Stimulated activated CD8-positive, alpha-beta memory T cell treated with anti-CD3 and anti-CD28 coated beads, Interleukin-15, amount 100 ng/mL, for 24 hours (primary cell): Measurements from ENCODE around the gene LRG1.

Source experiments
- DNase-seq: peaks from one replicate; pipeline ENCODE4 v3.0.0-alpha.2; 2020; ENCODE audit warnings: low read depth

The LRG1 gene

DNA sequence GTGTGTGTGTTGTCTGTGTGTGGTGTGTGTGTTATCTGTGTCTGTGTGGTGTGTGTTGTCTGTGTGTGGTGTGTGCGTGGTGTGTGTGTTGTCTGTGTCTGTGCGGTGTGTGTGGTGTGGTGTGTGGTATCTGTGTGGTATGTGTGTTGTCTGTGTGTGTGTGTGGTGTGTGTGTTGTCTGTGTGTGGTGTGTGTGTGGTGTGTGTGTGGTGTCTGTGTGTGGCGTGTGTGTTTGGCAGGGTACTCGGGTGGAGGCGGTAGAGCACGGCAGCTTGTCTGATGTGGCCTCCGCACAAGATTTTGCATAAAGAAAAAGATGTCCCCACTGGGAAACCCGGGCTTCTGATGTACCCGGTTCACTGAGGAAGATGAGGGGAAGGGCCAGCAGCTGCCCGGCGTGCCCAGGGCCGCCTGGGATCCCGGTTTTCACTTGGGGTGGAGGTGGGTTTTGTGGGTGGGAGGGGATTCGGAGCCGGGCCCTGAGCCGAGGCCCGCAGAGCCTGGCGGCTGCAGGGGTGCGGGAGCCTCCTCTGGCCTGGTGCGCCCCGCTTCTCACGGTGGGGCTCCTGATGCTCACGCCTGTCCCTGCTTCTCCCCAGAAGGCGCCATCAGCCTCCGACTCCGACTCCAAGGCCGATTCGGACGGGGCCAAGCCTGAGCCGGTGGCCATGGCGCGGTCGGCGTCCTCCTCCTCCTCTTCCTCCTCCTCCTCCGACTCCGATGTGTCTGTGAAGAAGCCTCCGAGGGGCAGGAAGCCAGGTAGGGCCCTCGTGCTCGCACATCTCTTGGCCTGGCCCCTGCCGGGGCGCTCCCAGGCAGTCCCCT lies 46.5 kb downstream of the LRG1 start:
- no peak for DNase-seq

DNA sequence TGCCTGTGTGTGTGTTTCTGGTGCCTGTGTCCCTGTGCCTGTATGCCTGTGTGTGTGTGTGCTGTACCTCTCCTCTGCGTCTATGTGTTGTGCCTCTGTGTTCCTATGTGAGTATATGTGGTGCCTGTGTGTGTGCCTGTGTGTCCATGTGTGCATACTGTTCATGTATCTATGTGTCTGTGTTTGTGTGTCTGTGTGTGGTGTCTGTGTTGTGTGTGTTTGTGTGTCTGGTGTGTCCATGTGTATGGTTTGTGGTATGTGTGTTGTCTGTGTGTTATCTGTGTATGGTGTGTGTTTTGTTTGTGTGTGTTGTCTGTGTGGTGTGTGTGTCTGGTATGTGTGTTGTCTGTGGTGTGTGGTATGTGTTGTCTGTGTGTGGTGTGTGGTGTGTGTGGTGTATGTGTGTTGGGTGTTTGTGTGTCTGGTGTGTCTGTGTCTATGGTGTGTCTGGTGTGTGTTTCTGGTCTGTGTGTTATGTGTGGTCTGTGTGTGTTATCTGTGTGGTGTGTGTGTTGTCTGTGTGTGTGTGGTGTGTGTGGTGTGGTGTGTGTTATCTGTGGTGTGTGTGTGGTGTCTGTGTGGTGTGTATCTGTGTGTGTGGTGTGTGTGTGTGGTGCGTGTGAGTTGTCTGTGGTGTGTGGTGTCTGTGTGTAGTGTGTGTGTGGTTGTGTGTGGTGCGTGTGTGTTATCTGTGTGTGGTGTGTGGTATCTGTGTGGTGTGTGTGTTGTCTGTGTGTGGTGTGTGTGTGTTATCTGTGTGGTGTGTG lies 47.3 kb downstream of the LRG1 start:
- no peak for DNase-seq

DNA sequence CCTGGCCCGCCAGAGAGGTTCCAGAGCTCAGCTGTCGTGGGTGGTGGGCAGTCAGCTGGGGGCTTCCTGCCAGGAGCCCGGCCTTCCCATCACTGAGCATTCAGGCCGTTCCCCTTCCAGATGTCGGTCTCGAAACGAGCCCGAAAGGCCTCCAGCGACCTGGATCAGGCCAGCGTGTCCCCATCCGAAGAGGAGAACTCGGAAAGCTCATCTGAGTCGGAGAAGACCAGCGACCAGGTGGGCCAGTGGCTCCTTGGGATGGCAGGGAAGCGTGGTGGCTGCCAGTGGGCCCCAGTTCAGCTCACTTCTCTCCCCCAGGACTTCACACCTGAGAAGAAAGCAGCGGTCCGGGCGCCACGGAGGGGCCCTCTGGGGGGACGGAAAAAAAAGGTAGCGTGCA lies 48.4 kb downstream of the LRG1 start:
- DNase-seq, result no peak

DNA sequence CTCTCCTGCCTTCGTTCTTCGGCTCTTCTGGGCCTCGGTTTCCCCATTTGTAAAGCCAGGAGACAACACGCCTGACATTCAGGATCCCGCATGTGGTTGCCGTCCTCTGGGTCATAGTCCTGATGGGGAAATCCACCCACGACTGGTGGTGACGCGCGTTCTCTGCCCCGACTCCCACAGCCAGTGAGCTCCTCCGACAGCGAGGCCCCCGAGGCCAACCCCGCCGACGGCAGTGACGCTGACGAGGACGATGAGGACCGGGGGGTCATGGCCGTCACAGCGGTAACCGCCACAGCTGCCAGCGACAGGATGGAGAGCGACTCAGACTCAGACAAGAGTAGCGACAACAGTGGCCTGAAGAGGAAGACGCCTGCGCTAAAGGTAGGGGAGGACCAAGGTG lies 51.3 kb downstream of the LRG1 start:
- DNase-seq, result no peak

DNA sequence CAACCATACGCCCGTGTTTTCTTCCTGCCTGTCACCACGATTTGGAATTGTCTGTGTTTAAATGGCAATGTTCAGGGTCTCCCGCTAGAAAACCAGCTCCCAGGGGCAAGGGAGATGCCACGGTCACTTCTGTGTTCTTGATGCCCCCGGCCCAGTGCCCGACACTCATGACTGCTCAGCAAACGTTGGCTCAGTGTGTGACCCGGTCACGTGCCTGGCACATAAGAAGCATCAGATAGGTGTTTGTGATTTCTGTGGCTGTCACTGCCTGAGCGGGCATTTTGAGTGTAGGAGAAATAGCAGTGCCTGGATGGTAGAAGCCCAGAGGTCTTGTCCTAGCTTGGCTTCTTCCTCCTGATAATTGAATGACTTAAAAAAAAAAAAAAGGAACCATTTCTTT lies 52.3 kb downstream of the LRG1 start:
- DNase-seq, result no peak
